NB4 (cell line): ENCODE results near the gene CTDP1.

ENCODE experiments used
- DNase-seq: peaks from one replicate; pipeline ENCODE4 v3.0.0; 2010; ENCODE audit warnings: low read depth
- H3K4me3 ChIP-seq: one replicate; pipeline ENCODE4 v1.5.1; 2011; ENCODE audit warnings: mild to moderate bottlenecking, low read depth, low read length, moderate library complexity
- MAX ChIP-seq: IDR thresholded peaks from 2 replicates; pipeline ENCODE4 v1.6.1; 2011; ENCODE audit warnings: low read depth, low read length
- MYC ChIP-seq: IDR thresholded peaks from 2 replicates; pipeline ENCODE4 v1.6.1; 2011; ENCODE audit warnings: low read depth, low read length
- POLR2A ChIP-seq: IDR thresholded peaks from 2 replicates; pipeline ENCODE4 v1.6.1; 2011; ENCODE audit warnings: mild to moderate bottlenecking; ENCODE audit not compliant: insufficient read length; ENCODE audit errors: extremely low read depth
- TF ChIP-seq, protein P1 (sequence below): IDR thresholded peaks from one replicate; pipeline ENCODE4 v1.5.1; 2012; ENCODE audit warnings: low read depth, low read length

The CTDP1 gene

DNA sequence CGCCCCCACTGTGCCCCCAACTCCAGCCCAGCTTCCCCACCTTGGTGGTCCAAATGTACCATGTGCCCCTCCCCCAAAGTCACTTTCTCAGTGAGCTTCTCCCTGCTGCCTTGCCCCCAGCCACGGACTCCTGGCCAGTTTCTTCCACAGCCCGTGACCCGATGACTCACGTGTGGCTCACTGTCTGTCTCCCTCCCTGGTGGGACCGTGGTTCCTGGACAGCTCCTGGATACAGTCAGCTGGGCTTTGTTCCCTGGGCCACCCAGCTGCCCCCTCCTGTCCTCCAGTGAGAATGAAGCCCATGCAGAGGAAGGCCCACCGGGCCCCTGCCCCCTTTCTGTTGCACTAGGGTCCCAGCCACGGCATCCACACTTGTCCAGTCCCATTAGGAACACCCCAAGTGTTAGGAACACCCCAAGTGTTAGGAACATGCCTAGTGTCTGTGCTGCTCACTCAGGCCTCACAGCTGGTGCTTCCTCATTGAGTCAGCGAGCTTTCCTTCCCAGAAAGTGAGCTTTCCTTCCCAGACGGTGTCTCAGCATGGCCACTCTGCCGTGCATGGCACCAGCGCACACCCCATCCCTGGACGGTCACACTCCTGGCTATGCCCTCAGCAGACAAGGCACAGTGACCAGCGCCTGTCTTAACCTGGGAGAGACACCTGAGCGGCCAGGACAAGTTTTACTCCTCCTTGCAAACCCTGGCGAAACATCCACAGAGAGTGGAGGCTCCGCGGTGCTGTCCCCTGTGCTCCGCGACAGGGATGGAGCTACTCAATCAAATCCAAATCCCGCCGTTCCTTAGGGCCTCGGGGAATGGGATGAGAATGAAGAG is 44.8 kb upstream of the CTDP1 start:
- TF ChIP-seq MYC (no peak), POLR2A (no peak), MAX (no peak)
- TF ChIP-seq, protein P1, sequence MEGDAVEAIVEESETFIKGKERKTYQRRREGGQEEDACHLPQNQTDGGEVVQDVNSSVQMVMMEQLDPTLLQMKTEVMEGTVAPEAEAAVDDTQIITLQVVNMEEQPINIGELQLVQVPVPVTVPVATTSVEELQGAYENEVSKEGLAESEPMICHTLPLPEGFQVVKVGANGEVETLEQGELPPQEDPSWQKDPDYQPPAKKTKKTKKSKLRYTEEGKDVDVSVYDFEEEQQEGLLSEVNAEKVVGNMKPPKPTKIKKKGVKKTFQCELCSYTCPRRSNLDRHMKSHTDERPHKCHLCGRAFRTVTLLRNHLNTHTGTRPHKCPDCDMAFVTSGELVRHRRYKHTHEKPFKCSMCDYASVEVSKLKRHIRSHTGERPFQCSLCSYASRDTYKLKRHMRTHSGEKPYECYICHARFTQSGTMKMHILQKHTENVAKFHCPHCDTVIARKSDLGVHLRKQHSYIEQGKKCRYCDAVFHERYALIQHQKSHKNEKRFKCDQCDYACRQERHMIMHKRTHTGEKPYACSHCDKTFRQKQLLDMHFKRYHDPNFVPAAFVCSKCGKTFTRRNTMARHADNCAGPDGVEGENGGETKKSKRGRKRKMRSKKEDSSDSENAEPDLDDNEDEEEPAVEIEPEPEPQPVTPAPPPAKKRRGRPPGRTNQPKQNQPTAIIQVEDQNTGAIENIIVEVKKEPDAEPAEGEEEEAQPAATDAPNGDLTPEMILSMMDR: no peak
- no peak overlapping the region for H3K4me3 ChIP-seq
- no peak for DNase-seq

- DNase-seq: no peak
- no peak overlapping the region for H3K4me3 ChIP-seq
- TF ChIP-seq MYC: no peak
- TF ChIP-seq, protein P1: no peak
- no peak for TF ChIP-seq MAX
- TF ChIP-seq POLR2A: no peak
Observed at GRCh38 chr18:79635427-79635726, 44.2 kb upstream of the CTDP1 start.

DNA sequence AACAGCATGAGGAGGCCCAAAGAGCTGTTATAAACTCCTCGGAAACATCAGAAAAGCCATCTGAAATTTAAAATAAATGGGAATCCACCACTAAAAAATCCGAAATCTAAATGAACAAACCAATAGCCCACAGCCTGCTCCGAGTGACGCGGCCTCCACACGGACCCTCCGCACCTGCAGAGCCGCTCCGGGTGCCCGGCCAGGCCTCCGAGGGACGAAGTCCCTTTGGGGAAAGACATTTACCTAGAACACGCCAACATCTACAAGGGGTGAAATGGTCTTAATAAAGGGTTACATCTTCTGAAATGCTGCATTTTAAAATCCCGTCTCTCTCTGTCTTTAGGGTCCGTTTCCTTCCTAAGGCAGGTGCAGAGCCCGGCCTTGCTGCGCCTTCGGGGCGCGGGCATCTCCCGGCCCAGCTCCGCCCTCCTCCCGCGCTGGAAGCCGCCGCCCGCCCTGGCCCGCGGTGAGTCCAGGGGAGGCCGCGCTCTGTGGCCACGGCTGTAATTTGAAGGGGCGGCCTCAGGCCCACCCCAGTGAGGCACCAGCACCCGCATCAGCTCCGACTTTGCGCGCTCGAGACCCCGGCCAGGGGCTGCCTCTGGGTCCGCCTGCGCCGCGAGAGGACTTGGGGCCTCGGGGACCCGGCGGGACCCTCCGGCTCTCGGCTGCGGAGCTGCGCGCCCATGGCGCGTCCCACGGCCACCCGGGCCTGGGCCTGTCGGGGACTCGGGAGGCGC is 42.3 kb upstream of the CTDP1 start:
- no peak overlapping the region for H3K4me3 ChIP-seq
- TF ChIP-seq, protein P1: no peak
- DNase-seq: no peak

DNA sequence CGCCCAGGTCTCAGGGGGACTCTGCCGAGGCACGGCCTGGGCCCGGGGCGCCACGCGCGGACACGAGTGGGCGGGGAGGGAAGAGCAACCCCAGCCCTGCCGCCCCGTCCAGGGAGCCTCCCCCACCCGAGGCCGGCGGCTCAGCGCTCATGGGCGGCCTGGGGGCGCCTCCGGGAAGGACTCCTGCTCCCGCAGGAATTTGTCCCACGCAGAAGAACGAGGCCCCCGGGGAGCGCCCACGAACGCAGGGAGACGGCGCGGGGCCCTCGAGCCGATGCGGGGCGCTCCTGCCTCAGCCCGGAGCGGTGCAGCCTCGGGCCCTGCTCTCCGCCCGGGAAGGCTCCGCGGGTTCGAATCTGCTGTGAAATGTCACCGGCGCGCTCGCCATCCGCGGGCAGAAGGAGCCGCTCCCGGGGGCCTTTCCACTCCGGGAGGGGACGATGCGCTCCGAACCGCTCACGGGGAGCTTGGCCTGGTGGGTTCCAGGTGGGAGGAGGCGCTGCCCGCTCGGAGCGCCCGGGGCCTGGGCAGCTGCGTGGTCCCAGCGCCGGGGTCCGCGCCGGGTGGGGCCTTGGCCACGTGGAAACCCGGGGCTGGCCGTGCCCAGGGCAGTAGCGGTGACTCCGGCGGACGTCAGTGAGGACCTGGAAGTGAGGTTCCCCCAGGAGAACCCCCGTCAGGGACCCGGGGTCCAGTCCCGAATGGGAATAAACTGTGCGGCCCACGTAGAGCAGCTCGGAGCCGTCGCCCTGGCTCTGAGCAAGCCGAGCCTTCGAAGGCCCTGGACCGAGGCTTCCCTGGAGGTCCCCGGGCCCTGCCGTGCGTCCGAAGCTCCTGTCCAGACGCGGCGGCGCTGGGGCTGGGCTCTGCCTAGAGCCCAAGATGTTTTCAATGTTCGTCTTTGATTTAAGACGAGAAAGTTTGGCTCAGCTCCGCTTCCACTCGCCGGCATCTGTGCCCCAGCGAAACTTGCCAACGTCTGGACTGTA is 41.4 kb upstream of the CTDP1 start:
- no peak for DNase-seq
- H3K4me3 ChIP-seq: no peak overlapping the region
- TF ChIP-seq MYC (no peak), POLR2A (no peak), MAX (no peak)
- TF ChIP-seq, protein P1: no peak

DNA sequence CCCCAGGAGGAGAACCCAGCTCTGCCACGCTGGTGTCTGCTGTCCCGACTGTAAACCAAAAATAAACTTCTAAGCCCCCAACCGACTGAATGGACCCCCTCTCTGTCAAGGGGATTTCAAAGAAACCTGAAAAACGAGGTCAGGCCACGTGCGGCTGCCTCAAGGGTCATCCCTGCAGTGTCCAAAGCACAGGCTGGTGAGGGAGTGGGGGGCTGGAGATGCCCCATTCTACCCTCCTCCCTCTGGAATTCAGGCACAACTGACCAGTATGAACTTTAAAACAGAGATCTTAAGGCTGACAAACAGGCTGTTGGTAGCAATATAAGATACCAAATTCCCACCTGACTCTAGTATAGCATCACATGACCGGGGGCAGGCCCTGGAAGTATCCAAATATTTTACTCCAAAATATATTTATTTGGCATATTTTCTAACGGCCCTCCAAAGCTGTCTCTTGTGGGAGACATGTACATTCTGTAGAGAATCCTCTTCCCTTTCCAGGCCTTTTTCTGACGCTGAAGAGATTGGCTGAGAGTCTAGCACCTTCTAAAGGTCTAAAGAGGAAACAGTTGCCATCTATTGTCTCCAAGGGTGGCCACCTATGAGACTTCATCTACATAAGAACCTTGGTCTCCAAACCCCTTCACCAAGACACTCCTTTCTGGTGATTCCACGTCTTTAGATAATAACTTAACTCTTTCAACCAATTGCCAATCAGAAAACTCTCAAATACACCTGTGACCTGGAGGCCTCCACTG is 40.4 kb upstream of the CTDP1 start:
- H3K4me3 ChIP-seq: no peak overlapping the region
- TF ChIP-seq MAX (no peak), MYC (no peak)
- DNase-seq: peak; percentile 37
